ENCODE results near the gene ARHGAP18. TPM values are rescaled to one million over a fixed set of nuclear protein-coding genes. Genes with fewer than 3 reads are reported as not detected.

ARHGAP18 gene
- total RNA-seq, 1 donor from 2014 or later, result 3.9 TPM

DNA sequence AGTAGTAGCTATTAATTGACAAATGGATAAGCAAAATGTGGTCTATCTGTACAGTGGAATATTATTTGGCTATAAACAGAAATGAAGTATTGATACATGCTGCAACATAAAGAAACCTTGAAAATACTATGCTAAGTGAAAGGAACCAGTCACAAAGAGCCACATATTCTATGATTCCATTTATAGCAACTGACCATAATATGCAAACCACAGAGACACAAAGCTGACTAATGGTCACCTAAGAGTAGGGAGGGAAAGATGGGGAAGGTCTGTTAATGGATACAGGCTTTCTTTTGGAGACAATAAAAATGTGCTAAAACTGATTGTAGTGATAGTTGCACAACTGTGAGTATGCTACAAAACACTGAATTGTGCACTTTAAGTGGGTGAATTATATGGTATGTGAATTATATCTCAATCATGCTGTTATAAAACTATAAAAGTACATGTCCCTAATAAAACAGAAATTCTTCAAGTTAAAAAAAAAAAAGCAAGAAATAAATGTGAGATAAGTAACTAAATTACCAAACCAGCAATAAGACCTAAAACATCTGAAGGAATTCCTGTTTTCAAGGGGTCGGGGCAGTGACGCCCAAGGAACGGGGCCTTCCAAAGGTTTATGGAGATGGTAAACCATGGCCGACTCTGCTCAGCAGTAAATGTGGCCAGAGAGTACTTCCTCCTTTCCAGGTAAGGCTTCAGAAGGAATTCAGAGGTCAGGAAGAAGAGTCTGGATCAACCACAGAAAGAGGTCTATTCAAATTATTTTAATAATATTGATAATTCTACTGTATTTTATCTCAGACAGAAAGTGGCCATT is 75.4 kb downstream of the ARHGAP18 start:
- Histone ChIP-seq H3K36me3 (no peaks in the 10 kb centered on the region), H3K79me2 (ENCODE audit: low read depth) (no peaks in the 10 kb centered on the region), H3K27me3 (no peaks in the 10 kb centered on the region), H2AFZ (replicated peaks) (no peak overlapping the region), H3K9ac (no peak overlapping the region), H3K4me2 (no peak overlapping the region), H3K27ac (no peak overlapping the region), H3K4me1 (no peaks in the 10 kb centered on the region), H3K9me3 (ENCODE audit: low read depth) (no peaks in the 10 kb centered on the region), H3F3A (ENCODE audit: low read depth) (no peaks in the 10 kb centered on the region), H4K20me1 (ENCODE audit: low read depth) (no peaks in the 10 kb centered on the region), H3K4me3 (no peak overlapping the region)
- Mint-ChIP-seq H3K27me3 (ENCODE audit: insufficient read depth, low read depth) (no peaks in the 10 kb centered on the region), H3K36me3 (no peaks in the 10 kb centered on the region), H3K4me3 (no peak overlapping the region), H3K4me1 (peaks cover 15% of the 10 kb centered on the region), H3K9me3 (no peaks in the 10 kb centered on the region), H3K27ac (no peak overlapping the region)
- TF ChIP-seq EZH2phosphoT487 (IDR thresholded peaks at IDR 0.05) (no peak), EZH2 (IDR thresholded peaks at IDR 0.05) (no peak)
- TF ChIP-seq, protein P1, sequence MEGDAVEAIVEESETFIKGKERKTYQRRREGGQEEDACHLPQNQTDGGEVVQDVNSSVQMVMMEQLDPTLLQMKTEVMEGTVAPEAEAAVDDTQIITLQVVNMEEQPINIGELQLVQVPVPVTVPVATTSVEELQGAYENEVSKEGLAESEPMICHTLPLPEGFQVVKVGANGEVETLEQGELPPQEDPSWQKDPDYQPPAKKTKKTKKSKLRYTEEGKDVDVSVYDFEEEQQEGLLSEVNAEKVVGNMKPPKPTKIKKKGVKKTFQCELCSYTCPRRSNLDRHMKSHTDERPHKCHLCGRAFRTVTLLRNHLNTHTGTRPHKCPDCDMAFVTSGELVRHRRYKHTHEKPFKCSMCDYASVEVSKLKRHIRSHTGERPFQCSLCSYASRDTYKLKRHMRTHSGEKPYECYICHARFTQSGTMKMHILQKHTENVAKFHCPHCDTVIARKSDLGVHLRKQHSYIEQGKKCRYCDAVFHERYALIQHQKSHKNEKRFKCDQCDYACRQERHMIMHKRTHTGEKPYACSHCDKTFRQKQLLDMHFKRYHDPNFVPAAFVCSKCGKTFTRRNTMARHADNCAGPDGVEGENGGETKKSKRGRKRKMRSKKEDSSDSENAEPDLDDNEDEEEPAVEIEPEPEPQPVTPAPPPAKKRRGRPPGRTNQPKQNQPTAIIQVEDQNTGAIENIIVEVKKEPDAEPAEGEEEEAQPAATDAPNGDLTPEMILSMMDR (IDR thresholded peaks at IDR 0.05), result no peak
- no peak for DNase-seq (ENCODE audit: low spot score)

DNA sequence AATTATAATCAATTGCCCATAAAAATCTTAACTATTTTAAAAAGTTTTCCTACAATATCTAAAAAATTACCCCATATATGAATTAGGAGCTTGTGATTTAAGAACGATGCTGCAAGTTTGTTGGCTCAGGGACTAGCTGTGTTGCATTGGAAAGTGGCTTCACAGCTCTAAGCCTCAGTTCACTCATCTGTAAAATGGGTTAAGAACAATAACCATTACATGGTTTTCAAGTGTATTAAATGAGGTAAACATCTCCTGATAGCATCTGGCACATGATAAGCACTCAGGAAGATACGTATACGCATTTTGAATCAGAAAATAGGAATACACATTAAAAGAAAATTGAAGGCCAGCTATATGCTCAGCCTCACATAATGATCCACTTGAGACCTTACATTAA is 76.4 kb downstream of the ARHGAP18 start:
- no peak overlapping the region for H3K27ac Mint-ChIP-seq
- H3K4me3 ChIP-seq, result no peak overlapping the region
- no peak overlapping the region for H3K4me2 ChIP-seq
- no peaks in the 10 kb centered on the region for H3K9me3 Mint-ChIP-seq
- H3K4me1 ChIP-seq, result no peaks in the 10 kb centered on the region
- no peak overlapping the region for H3K9ac ChIP-seq
- DNase-seq (ENCODE audit: low spot score), result no peak
- no peaks in the 10 kb centered on the region for H3F3A ChIP-seq (ENCODE audit: low read depth)
- TF ChIP-seq EZH2 (IDR thresholded peaks at IDR 0.05) (no peak), EZH2phosphoT487 (IDR thresholded peaks at IDR 0.05) (no peak)
- TF ChIP-seq, protein P1 (IDR thresholded peaks at IDR 0.05), result no peak
- no peaks in the 10 kb centered on the region for H4K20me1 ChIP-seq (ENCODE audit: low read depth)
- H3K27ac ChIP-seq, result no peak overlapping the region
- no peak overlapping the region for H2AFZ ChIP-seq (replicated peaks)
- no peak overlapping the region for H3K4me3 Mint-ChIP-seq
- no peaks in the 10 kb centered on the region for H3K36me3 ChIP-seq
- H3K4me1 Mint-ChIP-seq, result peaks cover 14% of the 10 kb centered on the region
- no peaks in the 10 kb centered on the region for H3K9me3 ChIP-seq (ENCODE audit: low read depth)
- H3K79me2 ChIP-seq (ENCODE audit: low read depth), result no peaks in the 10 kb centered on the region
- no peaks in the 10 kb centered on the region for H3K27me3 ChIP-seq
- H3K27me3 Mint-ChIP-seq (ENCODE audit: insufficient read depth, low read depth), result no peaks in the 10 kb centered on the region
- H3K36me3 Mint-ChIP-seq, result no peaks in the 10 kb centered on the region

DNA sequence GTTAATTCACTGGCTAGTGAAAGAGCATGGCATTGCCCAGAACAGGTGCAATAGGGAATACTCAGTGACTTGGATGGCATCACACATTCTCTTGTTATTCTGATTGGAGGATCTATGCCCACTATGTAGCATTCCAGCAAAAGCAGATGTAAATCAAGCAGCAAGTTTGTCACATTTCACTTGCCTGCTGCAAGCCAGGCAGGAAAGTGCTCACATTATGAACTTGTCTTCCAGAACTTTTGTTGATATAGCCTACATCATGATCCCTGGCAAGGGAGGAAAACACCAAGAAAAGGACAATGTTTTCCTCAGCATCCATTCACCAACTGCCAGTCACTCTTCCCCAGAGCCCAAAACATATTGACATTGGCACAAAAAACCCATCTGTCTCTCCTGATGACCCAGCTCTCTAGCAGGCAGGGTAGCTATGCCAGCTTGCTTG is 77.8 kb downstream of the ARHGAP18 start:
- Histone ChIP-seq H3F3A (ENCODE audit: low read depth) (no peaks in the 10 kb centered on the region), H2AFZ (replicated peaks) (no peak overlapping the region), H3K79me2 (ENCODE audit: low read depth) (no peaks in the 10 kb centered on the region), H3K27me3 (no peaks in the 10 kb centered on the region), H3K4me3 (no peak overlapping the region), H3K9ac (no peak overlapping the region), H3K4me1 (no peaks in the 10 kb centered on the region), H3K27ac (no peak overlapping the region), H3K9me3 (ENCODE audit: low read depth) (no peaks in the 10 kb centered on the region), H3K4me2 (no peak overlapping the region), H3K36me3 (no peaks in the 10 kb centered on the region), H4K20me1 (ENCODE audit: low read depth) (no peaks in the 10 kb centered on the region)
- Mint-ChIP-seq H3K27ac (no peak overlapping the region), H3K9me3 (no peaks in the 10 kb centered on the region), H3K27me3 (ENCODE audit: insufficient read depth, low read depth) (no peaks in the 10 kb centered on the region), H3K4me1 (peaks cover 9% of the 10 kb centered on the region), H3K4me3 (no peak overlapping the region), H3K36me3 (no peaks in the 10 kb centered on the region)
- DNase-seq (ENCODE audit: low spot score), result no peak
- TF ChIP-seq, protein P1 (IDR thresholded peaks at IDR 0.05), result no peak
- TF ChIP-seq EZH2phosphoT487 (IDR thresholded peaks at IDR 0.05), result no peak
- no peak for TF ChIP-seq EZH2 (IDR thresholded peaks at IDR 0.05)

Data from neural progenitor cell (in vitro differentiated cells).